ENCODE results near the gene TOR2A.
A peak's percentile ranks its signal among the peaks of the same experiment; 100 is the strongest.

The TOR2A gene

DNA sequence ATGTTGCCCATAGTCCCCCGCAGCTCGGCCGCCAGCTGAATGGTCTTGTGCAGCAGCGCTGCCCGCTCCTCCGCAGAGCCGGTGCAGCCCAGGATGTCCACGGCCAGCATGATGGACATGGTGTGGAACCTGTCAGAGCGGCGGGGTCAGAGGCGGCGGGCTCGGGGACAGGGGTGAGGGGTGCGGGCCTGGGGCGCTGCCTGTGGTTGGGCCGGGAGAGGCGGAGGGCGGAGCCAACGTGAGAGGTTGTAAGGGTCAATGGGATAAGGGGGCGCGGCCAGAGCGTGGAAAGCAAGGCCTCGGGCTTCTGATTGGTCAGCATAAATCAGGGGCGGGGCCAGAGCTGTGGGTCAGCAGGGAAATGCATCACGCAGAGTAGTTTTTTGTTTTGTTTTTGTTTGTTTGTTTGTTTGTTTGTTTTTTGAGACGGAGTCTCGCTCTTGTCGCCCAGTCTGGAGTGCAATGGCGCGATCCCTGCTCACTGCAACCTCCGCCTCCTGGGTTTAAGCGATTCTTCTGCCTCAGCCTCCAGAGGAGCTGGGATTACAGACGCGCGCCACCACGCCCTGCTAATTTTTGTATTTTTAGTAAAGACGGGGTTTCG lies 6.8 kb upstream of the TOR2A start:
- DNase-seq: no peak

DNA sequence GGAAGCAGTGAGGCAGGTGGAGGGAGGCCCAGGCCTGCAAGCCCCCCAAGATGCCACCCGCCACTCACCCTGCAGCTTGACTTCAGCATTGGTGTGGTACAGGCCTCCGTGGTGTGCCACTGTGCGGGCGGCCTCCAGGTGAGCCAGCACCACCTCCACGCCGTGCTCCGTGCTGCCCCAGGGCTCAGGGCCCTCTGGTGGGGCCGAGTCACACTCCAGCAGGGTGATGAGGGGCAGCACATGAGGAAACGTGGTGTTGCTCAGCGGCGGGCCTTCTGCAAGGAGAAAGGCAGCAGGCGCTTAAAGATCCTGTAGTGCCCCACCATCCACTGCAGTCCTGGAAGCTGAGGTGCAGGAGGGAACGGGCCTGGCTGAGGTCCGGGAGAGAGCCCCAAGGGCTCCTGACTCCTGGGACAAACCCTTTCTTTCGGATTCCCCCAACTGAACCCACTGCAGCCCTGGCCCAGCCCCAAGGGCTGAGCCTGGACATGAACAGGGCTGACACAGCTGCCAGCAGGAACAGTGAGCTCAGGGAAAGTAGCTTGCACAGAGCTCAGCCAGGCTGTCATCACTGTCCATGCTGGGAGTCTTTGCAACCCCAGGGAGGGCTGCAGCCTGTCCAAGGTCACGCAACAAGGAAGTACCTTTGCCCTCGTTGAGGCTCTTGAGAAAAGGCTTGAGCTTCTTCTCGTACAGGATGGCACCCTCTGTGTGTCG lies 4.7 kb upstream of the TOR2A start:
- DNase-seq: no peak

DNA sequence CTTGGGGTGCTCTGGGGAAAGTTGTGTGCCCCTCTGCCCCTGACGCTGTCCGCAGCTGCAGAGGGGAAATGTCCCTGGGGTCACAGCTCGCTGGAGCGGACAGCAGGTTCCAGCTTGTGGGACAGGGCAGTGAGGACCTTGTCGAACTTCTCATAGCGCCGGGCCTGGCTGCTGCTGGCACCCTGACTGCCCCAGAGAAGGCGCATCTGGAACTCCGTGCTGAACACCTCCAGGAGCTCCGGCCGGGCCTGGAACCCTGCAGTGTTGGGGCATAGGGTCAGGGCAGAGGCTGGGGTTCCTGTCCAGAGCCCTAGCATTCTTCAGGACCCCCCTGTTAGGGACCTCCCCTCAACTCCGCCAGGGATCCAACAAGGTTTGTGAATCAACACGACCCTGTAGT lies 3.6 kb upstream of the TOR2A start:
- no peak for DNase-seq

DNA sequence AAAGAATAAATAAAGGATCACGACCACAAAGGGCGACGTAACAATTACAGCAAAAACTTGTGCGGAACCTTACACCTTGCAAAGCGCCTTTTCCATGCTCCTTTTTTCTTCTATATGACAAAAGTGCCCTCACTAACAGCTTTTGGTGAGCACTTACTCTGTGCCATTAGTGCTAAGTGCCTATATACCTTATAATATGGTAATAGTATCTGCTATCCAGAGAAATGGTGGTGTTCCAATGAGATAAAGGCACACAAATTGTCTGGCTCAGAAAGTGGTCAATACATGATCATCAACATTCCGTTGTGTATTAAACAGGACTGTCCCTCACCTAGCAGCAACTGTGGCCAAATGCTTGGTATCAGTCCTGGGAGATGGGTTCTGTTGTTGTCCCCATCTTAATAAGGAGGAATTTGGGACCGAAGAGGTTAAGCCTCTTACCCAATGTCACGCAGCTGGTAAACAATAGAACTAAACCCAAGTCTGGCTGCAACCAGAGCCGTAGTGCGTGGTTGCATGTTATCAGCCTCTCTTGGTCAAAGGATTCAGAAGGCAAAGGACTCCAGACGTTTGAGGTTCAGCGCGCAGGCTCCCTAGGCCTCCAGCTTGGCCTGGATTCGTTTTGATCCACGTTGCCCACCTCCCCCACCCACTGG lies 564 bp upstream of the TOR2A start:
- no peak for DNase-seq

DNA sequence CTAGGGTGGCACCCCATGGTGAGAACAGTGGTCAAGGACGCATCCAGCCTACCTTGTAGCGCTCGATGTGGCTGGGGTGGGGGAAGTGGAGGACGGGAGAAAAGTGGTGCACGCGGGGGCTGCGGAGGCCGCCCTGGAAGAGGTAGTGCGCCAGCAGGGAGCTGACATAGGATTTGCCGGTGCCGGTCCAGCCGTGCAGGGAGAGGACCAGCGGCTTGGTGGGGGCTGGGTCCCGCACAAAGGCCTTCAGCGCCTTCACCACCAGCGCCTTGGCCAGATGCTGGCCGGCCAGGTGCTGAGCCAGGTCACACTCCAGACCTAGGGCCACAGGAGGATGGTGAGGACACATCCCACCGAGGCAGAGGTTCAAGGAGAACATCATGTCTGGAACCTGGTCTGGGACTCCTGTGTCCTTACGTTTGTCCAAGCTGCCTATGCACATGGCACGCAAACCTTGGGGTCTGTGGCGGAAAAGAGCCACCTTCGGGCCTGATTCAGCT lies 797 bp downstream of the TOR2A start:
- DNase-seq: no peak

DNA sequence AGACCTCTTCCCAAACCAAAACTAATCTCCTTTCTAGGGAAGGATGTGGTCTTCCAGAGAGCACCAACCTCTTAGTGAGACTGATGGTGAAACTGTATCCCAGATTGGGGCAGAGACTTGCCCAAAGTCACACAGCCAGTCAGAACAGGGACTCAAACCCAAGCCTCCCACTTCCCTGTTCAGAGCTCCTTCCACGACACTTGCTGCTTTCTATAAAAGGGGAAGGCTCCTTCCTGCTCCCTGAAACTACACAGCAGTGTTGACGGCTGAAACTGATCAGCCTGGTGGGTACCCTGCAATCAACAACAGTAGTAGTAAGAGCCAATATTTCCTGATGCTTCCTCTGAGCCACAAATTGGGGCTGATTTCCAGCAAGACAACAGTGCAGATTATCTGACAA lies 1.5 kb downstream of the TOR2A start:
- DNase-seq: no peak

DNA sequence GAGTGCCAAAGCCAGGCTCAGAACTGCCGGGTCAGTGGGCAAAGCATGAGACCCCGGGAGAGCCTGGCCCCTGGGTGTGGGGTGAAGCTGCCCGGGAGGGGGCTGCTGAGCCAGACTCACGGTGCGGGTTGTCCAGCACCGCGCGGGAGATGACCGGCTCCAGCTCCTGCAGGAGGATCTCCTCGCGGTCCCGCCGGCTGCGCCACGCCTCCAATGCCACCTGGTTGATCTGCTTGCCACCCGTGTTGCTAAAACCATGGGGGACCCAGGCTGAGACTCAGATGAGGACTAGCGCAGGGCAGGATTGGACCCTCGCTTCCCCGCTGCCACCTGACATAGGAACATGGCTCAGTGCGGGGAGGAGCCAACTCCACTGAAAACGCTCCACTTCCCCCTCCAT lies 2.6 kb downstream of the TOR2A start:
- DNase-seq: no peak

DNA sequence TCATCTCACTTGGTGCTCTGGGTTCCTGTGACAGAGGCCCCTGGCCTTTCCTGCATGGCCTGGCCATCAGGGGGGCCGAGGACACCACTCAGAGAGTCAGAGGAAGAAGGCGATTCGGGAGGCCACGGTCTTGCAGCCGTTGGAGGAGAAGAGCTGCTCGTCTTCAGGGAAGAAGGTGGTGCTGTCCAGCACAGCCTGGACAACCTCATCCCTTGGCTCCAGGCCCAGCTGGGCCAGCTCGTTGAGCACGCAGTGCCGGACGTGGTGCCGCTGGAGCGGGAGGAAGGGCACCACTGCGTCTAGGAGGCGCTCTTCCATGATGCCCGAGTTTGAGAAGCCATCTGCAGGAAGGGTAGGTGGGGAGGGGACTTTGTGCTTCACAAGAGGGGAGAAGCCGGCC lies 3.2 kb downstream of the TOR2A start:
- no peak for DNase-seq

DNA sequence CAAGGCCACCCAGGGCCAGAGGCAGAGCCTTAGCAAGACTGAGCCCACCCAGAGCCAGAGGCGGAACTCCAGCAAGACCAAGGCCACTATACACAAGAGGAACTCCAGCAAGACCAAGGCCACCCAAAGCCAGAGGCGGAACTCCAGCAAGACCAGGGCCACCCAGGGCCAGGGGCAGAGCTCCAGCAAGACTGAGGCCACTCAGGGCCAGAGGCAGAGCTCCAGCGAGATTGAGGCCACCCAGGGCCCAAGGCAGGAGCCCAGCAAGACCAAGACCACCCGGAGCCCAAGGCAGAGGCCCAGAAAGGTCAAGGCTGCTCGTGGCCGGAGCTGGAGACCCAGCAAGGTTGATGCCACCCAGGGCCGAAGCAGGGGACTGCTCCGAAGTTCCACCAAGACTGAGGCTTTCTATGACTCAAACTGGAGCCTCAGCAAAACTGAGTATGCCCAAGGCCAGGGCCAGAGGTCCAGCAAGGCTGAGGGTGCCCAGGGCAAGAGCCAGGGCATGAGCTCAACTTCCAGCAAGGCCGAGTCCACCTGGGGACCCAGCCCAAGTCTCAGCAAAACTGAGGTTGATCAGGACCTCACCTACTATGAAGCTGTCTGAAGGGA lies 4.2 kb downstream of the TOR2A start:
- no peak for DNase-seq

DNA sequence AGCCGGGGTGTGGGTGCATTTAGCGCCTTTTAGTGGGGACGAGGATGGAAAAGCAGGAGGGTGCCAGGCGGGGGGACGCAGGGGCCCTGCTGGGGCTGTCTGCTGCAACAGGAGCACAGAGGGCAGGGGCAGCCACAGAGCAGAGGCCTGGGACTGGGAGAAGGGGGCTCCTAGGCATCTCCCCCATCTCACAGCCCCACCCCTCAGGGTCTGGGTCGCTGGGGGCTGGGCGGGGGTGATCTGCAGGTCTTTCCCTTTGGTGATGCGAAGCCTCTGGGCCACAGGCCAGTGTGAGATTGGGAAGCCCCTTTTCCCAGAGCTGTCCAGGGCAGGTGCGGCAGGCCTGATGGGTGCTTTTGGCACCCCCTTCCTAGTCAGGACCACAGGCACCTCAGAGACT lies 4.8 kb downstream of the TOR2A start:
- DNase-seq: no peak

DNA sequence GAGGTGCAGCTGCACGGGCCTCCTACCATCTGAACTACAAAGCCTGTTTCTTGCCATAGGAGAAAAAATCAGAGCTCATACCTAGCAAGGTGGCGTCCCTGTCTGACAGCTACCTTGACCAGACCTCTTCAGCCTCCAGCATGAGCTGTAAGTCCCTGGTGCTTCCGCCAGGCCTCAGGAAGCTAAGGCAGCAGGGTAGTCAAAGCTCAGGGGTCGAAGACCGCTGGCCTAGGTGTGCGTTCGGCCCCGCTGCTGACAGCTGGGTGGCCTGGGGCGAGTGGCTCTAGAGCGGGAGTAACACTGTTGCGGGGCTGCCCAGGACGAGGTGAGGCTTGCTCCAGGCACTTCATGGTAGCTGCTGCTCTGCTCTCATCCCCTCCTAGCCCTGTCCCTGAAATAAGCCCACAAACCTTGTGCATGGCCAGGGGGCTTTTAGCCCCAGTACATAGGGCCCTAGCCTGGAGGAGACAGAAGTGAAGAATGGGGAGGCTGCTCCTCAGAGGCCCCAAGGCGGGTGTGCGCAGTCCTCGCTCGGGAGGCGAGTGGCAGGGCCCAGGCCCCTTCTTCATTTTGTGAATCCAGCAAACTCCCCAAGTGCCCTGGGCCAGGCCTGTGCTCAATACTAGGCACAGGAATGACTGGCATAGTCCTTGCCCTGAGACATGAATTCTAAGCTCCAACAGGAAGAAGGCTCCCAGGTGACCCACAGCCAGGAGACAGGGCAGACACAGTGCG lies 5.4 kb downstream of the TOR2A start:
- no peak for DNase-seq

DNA sequence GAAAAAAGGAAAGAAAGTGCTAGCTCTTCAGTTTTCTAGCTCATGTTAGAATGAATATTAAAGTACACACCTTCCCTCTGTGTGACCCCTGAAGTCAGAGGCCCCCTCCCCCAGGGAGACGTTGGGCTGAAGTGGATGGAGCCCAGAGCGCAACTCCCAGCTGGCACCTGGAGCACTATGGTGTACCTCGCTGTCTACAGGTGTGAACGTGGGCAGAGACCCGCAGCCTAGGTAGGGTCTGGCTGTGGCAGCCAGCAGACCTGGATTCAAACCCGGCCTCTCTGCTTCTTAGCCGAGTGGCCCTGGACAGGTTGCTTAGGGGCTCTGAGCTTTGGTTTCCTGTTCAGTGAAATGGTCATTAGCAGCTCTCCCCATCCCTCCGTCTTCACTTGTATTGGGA lies 6.3 kb downstream of the TOR2A start:
- no peak for DNase-seq

DNA sequence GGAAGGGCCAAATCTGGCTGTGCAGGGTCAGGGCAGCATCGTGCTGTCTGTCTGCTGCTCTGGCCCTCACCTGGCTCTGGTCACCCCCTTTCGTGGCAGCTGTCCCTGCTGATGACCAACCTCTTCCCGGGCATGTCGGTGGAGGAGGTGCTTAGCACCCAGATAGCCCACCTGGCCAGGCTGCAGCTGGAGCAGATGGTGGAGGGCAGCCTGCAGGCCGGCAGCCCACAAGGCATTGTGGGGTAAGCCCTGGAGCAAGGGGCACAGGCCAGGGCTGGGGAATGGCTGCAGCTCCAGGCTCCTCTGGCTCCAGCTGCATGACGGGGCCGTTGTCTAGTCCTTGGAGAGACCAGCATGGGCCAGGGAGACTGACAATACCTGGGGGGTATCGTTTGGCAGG lies 8.2 kb downstream of the TOR2A start:
- DNase-seq: no peak

DNA sequence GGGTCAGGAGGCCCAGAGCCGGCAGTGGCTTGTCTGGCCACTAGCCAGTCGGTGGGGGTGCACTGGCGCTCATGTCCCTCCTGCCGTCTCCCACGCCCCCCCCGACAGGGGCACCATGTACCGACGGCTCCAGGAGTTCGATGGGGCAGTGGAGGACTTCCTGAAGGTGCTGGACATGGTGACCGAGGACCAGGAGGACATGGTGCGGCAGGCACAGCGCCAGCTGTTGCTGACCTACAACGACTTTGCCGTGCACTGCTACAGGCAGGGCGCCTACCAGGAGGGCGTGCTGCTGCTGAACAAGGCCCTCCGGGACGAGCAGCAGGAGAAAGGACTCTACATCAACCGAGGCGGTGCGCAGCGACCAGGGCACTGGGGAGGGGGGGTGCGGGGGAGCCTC lies 11.1 kb downstream of the TOR2A start:
- no peak for DNase-seq

DNA sequence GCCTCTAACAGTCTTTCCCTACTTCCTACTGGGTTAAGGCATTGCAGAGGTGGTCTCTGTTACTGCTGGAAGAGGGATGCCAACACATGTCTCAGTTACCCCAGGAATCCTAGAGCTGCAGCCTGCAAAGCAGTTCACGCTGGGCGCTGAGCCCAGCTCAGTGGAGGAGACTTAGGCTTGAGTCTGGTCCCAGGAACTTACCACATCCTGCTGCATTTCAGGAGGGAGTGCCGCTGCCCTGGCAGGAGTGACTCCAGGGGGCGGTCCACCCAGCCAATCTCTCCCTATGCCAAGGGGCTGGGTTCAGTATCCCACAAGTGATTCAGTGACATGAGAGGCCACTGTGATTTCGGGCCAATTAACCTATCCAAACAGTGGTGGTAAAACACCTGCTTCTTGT lies 11.7 kb downstream of the TOR2A start:
- peak; percentile 60 for DNase-seq

DNA sequence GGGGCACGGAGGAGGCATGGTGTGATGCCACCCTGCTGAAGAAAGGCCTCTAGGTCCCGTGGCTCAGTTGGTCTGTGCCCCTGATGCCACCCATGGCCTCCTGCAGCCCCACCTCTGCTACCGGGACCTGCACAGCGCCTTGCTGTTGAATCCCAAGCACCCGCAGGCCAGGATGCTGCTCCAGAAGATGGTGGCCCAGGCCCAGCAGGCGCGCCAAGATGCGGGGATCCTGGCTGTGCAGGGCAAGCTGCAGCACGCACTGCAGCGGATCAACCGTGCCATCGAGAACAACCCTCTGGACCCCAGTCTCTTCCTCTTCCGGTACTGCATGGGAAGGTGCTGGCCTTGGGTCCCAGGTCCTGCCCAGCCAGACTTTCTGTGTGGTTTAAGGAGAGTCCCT lies 12.1 kb downstream of the TOR2A start:
- DNase-seq: no peak

DNA sequence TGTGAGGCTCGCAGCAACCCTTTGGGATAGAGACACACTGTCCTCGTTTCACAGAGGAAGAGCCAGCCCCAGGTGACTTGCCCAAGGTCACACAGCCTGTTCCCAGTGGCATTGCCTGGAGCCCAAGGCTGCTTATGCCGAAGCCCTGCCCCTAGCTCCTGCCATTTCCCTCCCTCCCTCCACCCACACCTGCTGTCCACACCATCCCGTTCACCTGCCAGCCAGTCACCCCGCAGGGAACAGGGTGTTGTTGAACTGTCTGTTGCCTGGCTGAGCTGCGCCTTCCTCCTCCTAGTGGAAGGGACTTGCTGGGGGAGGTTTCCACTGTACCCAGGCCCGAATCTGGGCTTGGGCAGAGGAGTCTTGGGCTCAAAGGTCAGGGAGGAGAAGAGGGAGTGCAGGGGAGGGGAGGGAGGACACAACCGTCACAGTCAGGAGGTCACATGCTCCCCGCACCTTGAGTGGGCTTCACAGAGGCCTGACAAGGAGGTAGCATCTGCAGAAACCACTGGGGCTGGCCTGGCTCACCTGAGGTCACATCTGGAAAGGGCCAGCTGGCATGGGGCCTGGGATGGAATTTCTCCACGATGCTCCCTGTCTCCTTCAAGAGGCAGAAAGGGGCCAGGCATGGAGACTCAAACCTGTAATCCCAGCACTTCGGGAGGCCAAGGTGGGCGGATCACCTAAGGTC lies 12.9 kb downstream of the TOR2A start:
- DNase-seq: no peak

DNA sequence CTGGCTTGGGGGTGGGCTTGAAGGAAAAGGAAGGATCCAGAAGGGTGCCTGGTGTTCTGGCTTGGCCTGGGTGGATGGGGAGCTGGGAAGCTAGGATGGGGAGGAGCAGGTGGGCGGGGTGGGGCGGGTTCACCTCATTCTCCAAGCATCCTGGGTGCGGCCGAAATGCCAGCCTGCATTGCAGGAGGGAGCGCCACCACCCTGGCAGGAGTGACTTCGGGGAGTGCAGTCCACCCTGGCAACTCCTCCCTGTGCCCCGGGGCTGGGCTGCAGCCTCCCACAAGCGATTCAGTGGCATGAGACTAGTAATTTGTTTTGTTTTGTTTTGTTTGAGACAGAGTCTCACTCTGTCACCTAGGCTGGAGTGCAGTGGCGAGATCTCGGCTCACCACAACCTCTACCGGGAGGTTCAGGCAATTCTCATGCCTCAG lies 13.7 kb downstream of the TOR2A start:
- peak; percentile 81 for DNase-seq

DNA sequence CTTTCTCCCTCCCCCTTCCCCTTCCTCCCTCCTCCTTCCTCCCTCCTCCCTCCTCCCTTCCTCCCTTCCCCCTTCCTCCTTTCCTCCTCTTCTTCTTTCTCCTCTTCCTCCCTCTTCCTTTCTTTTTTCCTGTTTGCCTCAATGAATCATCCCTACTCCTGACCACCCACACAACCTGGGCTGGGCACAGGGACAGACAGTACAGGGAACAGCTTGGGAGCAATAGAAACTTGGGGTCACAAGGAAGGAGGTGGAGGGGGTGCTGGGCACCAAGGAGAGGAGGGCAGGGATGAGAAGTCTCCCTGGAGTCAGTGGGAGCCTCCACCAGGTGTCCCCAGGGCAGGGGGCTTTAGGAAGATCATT lies 14.2 kb downstream of the TOR2A start:
- no peak for DNase-seq

DNA sequence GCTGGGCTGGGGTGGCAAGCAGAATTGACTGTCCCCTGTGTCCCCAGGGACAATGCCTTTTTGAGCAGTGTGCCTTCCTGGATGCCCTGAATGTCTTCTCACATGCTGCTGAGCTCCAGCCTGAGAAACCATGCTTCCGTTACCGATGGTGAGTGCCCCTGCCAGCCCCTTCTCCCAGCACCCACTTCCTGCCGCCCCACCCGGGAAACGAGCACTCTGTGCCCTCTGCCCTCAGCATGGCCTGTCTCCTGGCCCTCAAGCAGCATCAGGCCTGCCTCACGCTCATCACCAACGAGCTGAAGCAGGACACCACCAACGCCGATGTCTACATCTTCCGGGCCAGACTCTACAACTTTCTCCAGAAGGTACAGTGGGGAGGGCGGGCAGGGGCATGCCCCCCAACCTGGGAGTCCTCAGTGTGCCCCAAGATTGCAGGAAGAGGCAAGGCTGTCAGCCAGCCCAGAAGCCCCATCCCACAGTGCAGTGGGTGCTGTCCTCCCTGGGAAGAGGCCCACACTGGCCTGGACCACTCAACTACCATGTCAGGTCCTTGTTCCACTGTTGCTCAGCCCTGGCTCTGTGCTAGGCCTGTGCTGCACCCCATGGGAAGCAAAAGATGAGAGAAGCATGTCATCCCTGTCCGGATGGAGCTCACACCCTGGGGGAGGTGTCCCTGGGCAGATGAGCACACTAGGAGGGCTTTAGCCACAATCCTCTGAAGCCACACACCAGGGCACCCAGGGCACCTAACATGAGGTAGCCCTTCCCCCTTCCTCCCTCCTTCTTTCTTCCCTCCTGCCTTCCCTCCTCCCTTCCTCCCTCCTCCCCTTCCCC lies 14.8 kb downstream of the TOR2A start:
- no peak for DNase-seq

DNA sequence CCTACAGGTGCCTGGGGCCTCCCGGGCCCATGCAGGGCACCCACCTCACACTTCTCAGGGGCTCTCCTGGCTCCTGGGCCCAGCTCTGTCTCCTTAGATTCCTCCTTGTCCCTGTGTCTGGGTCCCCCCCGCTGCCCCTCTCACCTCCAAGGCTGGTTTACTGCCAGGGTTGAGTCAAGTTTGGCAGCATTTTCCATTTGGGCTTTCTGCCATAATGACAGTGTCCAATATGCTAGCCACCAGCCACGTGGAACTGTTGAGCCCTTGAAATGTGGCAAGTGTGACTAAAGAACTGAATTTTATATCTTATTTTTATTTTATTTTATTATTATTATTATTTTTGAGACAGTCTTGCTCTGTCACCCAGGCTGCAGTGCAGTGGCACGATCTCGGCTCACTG lies 17.3 kb downstream of the TOR2A start:
- no peak for DNase-seq

DNA sequence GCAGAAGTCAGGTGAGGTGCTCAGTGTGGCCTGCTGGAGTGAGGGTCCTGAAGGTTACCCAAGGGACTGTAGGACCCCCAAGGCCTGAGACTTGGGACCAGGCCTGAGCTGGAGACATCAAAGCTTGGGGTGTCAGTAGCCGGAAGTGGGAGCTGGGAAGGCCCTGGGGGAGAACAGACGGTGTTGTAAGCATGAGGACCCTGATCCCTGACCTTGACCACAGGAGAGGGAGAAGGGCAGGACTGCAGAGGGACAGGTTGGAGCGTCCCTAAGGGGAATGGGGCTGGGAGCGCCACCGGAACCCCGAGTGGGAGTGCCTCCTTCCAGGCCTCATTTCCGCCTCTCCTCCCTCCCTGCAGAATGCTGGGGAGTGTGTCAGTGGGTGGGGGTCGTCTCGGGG lies 18.7 kb downstream of the TOR2A start:
- no peak for DNase-seq

All from 8988T (cell line).